Brain microvascular endothelial cell (primary cell): ENCODE measurements around the gene CCBE1.

Experiments
- DNase-seq: peaks from one replicate; pipeline ENCODE4 v3.0.0-alpha.2; 2020
- H3K27ac ChIP-seq: fragments of 250-450 bp; sonication (Bioruptor Pico); 2 replicates; pipeline ENCODE4 v1.5.1; 2020; ENCODE audit warnings: mild to moderate bottlenecking, moderate library complexity
- H3K27me3 ChIP-seq: fragments of 250-450 bp; sonication (Bioruptor Pico); replicated peaks from 2 replicates; pipeline ENCODE4 v1.5.1; 2020; ENCODE audit warnings: mild to moderate bottlenecking
- H3K36me3 ChIP-seq: fragments of 250-450 bp; sonication (Bioruptor Pico); replicated peaks from 2 replicates; pipeline ENCODE4 v1.5.1; 2020; ENCODE audit warnings: mild to moderate bottlenecking
- H3K4me3 ChIP-seq: 2 replicates; pipeline ENCODE4 v1.5.1; 2011; ENCODE audit warnings: low read depth, mild to moderate bottlenecking, control low read depth, low read length, moderate library complexity
- in situ Hi-C: cut with HindIII; loops from 2 replicates; pipeline ENCODE4 v1.10.0; 2017; ENCODE audit warnings: low sequenced_read_pairs, low pct_ligation_motif_present
- TF ChIP-seq, protein P1 (sequence below): IDR thresholded peaks from 2 replicates; pipeline ENCODE4 v1.5.1; 2011; ENCODE audit warnings: low read depth, mild to moderate bottlenecking, moderate library complexity, low read length, control low read depth, inconsistent platforms; ENCODE audit errors: missing control alignments

Gene CCBE1

DNA sequence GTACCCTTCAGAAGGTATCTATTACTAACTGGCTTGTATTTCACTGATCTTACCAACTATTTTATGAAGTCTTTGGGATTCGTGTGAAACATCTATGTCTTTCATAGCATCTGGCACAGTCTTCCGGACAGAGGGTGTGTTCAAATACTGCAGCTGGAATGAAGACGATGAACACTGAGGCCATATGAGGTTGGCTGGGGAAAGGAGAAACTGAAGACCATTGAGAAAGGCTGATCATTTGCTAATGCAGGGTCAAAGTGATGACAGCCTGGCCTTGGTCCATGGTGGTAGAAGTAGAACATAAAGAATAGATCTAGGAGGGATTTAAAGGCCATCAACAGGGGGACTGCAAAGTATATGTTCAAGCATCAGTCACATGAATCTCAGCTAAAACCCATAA lies 132.7 kb downstream of the CCBE1 start:
- Histone ChIP-seq H3K27ac (no peak overlapping the region), H3K4me3 (no peak overlapping the region), H3K36me3 (no peaks in the 10 kb centered on the region), H3K27me3 (no peaks in the 10 kb centered on the region)
- DNase-seq = no peak
- TF ChIP-seq, protein P1, sequence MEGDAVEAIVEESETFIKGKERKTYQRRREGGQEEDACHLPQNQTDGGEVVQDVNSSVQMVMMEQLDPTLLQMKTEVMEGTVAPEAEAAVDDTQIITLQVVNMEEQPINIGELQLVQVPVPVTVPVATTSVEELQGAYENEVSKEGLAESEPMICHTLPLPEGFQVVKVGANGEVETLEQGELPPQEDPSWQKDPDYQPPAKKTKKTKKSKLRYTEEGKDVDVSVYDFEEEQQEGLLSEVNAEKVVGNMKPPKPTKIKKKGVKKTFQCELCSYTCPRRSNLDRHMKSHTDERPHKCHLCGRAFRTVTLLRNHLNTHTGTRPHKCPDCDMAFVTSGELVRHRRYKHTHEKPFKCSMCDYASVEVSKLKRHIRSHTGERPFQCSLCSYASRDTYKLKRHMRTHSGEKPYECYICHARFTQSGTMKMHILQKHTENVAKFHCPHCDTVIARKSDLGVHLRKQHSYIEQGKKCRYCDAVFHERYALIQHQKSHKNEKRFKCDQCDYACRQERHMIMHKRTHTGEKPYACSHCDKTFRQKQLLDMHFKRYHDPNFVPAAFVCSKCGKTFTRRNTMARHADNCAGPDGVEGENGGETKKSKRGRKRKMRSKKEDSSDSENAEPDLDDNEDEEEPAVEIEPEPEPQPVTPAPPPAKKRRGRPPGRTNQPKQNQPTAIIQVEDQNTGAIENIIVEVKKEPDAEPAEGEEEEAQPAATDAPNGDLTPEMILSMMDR = no peak
- in situ Hi-C loops = no loop called here

DNA sequence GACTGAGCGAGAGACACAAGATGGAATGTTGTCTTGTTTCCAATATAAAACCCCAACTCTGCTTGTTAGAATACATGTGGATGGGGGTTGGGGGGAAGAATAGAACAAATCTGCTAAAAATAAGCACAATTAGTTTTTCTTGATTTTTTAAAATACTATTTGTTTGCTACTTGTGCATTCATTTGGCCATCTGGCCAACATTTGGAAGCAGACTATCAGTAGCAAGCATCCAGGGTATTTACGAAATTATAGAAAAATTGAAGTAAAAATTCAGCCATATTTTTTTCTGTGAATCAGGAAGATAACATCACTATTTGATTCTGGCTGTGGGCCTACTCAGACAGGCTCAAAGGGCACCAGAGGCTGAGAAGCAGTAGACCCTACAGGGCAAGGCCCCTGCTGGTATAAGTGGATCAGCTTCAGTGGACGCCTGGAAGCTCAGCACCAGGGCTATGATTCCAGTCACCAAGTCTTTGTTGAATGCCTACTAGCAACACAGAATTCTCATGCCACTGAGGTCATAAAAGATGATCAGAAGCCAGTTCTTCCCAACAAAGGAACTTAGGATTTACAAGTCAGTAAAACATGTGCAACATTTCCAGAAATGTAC lies 133.9 kb downstream of the CCBE1 start:
- in situ Hi-C loops = no loop called here
- no peaks in the 10 kb centered on the region for H3K27me3 ChIP-seq
- no peaks in the 10 kb centered on the region for H3K36me3 ChIP-seq
- no peak overlapping the region for H3K27ac ChIP-seq
- TF ChIP-seq, protein P1 = no peak
- no peak for DNase-seq
- H3K4me3 ChIP-seq = no peak overlapping the region

DNA sequence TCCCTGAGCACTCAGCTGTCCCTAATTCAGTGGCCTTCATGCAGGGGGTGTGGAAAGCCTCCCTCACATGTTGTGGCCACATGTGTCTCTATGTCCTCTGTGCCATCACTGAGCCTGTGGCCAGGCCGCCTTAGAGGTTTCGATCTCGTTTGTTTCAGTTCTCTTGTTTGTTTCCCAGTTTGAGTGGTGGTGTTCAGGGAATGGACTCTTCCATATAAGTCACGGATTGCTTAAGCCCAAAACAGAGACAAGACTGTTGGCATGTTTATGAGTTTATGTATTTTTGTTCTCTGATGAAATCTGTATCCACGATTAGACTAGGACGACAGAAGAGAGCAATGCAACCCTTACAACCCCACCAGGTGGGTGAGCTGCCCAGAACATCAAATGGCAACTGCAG lies 134.5 kb downstream of the CCBE1 start:
- in situ Hi-C loops = no loop called here
- Histone ChIP-seq H3K36me3 (no peaks in the 10 kb centered on the region), H3K4me3 (no peak overlapping the region), H3K27me3 (no peaks in the 10 kb centered on the region), H3K27ac (no peak overlapping the region)
- no peak for DNase-seq
- TF ChIP-seq, protein P1 = no peak

- TF ChIP-seq, protein P1 = no peak
- Histone ChIP-seq H3K27ac (no peak overlapping the region), H3K4me3 (no peak overlapping the region)
Measured at GRCh38 chr18:59561612-59562011, 135.6 kb downstream of the CCBE1 start.

DNA sequence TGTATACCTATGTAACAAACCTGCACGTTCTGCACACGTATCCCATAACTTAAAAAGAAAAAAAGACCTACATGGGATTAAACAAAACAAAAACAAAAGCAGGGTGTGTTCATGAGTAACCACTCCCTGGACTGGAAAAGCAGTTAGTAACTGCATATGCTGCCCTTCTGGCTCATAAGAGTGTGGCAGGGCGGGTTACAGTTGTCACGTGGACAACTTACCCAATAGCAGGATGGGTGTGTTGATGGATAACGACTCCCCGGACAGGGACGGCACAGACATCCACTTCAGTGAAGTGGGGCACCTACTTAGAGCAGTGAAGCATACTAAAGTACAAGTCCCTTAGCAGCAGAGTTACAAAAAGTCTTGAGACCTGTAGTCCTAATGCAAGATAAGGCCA lies 136.7 kb downstream of the CCBE1 start:
- Histone ChIP-seq H3K36me3 (no peaks in the 10 kb centered on the region), H3K27me3 (no peaks in the 10 kb centered on the region), H3K27ac (no peak overlapping the region), H3K4me3 (no peak overlapping the region)
- DNase-seq = no peak
- TF ChIP-seq, protein P1 = no peak
- in situ Hi-C loops = no loop called here

More at GRCh38 chr18:59561612-59562011, 135.6 kb downstream of the CCBE1 start:
- in situ Hi-C loops = no loop called here
- H3K27me3 ChIP-seq = no peaks in the 10 kb centered on the region
- no peak for DNase-seq
- no peaks in the 10 kb centered on the region for H3K36me3 ChIP-seq

DNA sequence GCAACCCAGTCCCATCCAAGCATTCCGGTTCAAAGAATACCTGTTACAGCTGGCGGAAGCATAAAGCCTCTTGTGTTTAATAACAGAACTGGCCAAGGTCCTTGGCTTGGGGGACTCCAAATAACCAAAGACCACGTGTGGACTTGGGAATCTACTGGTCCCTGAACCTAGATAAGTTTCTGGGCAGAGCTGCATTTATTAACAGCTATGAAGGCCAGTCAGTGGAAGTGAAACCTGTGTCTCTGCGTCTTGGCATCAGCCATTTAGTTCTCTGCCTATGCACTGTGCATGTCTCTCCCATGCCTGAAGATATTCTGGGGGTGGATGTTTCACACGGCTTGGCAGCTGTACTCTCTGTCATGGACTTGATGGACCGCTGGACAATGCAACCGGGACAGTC lies 137.7 kb downstream of the CCBE1 start:
- TF ChIP-seq, protein P1 = no peak
- no peaks in the 10 kb centered on the region for H3K27me3 ChIP-seq
- in situ Hi-C loops = no loop called here
- H3K36me3 ChIP-seq = no peaks in the 10 kb centered on the region
- H3K27ac ChIP-seq = no peak overlapping the region
- DNase-seq = no peak
- no peak overlapping the region for H3K4me3 ChIP-seq
